Smooth muscle cell of the brain vasculature (primary cell): ENCODE measurements around the gene SON.

ENCODE experiments used
- DNase-seq: peaks from one replicate; pipeline ENCODE4 v3.0.0-alpha.2; 2012; ENCODE audit warnings: low read depth, low spot score

The SON gene

DNA sequence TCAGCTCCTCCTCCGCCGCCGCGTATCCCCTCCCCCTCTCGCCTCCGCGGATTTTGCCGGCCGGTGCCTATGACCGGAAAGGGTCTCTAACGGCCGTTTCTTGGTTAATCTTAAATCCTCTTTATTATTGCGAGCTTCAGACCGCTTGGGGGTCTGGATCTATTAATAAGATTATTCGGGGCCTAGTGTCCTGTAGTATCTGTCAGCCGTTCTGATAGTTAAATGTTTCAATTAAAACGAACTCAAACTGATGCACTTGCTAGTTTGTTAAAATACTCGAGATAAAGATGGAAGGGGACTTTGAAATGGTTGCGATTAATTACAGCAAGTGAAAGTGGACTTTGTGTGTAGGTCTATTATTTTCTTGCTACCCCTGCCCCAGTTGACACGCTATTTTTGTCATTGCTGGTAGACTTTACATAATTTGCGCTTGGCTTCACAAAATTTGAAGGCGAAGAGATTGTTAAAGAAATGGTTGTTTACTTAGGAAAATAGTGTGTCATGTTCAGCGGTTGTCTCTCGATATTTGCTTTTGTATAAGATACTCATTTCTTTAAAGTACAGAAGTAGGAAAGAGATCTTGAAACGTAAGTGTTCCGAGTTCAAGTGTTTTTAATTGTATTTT, 779 bp downstream of the SON start:
- DNase-seq, result peak; percentile 10

DNA sequence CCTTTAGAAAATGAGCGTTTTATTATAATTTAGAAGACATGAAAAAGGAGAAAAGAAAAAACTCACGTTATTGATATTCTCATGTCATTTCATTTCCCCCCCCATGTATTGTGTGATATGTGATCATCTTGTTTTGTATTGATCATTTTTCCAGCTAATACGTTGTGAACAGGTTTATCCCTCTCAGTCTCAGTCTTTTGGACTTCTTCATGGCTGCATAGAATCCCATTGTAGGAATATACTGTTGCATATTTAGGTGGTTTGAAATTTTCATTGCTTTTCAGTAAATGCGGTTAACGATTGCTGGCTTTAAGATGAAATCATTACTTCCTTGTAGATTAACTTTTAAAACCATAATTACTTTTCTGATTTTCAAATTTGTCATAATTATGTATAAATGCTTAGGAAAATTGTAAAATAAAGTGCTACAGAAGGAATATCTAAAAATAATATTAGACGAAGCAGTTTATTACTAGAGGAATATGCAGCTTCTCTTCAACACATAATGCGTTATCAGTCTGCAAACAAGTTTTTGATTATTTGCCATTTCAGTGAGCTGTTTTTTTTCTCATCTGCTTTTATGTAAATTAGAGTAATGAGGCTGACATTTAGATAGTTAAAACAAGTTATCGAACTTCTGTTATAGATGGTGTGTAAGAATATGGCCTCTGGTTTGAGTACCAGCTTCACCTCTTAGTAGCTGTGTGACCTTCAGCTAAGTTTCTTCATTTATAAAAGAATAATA, 1.8 kb downstream of the SON start:
- no peak for DNase-seq

DNA sequence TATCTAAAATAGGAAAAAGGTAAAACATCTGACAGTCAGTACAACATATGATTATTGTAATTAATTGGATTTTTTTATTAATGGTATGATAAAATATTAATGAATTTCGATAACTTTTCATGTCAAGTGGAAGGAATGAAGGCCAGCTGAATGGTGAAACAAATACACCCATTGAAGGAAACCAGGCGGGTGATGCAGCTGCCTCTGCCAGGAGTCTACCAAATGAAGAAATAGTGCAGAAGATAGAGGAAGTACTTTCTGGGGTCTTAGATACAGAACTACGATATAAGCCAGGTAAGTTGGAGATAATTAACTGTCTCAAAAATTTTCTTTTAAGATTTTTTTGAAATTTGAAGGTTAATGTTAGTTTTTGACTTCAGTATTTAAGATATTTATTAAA, 3.2 kb downstream of the SON start:
- no peak for DNase-seq

GRCh38 chr21:33549848-33550771, 7.3 kb downstream of the SON start:
- no peak for DNase-seq

- DNase-seq, result no peak
These were observed 8.2 kb downstream of the SON start for GRCh38 chr21:33550772-33551660.

- DNase-seq, result no peak
These were observed 8.8 kb downstream of the SON start for GRCh38 chr21:33551664-33552063.

DNA sequence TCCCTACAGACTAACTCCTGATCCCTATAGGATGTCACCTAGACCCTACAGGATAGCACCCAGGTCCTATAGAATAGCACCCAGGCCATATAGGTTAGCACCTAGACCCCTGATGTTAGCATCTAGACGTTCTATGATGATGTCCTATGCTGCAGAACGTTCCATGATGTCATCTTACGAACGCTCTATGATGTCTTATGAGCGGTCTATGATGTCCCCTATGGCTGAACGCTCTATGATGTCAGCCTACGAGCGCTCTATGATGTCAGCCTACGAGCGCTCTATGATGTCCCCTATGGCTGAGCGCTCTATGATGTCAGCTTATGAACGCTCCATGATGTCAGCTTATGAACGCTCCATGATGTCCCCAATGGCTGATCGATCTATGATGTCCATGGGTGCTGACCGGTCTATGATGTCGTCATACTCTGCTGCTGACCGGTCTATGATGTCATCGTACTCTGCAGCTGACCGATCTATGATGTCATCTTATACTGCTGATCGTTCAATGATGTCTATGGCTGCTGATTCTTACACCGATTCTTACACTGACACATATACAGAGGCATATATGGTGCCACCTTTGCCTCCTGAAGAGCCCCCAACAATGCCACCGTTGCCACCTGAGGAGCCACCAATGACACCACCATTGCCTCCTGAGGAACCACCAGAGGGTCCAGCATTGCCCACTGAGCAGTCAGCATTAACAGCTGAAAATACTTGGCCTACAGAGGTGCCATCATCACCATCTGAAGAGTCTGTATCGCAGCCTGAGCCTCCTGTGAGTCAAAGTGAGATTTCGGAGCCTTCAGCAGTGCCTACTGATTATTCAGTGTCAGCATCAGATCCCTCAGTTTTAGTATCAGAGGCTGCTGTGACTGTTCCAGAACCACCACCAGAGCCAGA, 9.5 kb downstream of the SON start:
- no peak for DNase-seq

- DNase-seq, result no peak
These were observed 10.3 kb downstream of the SON start for GRCh38 chr21:33552999-33553598.

GRCh38 chr21:33554236-33554981, 11.6 kb downstream of the SON start:
- DNase-seq, result no peak

DNA sequence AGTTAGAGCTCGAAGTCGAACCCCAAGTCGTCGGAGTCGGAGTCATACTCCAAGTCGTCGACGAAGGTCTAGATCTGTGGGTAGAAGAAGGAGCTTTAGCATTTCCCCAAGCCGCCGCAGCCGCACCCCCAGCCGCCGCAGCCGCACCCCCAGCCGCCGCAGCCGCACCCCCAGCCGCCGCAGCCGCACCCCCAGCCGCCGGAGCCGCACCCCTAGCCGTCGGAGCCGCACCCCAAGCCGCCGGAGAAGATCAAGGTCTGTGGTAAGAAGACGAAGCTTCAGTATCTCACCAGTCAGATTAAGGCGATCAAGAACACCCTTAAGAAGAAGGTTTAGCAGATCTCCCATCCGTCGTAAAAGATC, 12.1 kb downstream of the SON start:
- no peak for DNase-seq

DNA sequence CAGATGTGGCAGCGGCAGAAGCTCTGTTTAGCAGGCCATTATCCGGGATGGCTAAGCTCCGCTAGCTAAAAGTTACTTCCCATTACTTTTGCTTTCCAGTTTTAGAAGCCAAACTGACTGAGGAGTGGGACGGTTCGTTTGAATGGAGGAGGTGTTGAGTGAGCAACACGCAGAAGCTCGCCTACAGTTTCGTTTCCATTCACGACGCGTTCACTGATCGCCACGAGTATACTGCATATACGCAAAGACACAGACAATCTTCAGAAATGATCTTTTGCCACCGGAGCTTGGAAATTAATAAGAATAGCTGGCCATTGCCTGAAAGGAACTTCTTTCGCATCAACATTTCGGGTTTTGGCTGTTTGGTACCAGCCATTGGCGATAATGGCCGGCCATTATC, 14.6 kb downstream of the SON start:
- DNase-seq, result no peak

DNA sequence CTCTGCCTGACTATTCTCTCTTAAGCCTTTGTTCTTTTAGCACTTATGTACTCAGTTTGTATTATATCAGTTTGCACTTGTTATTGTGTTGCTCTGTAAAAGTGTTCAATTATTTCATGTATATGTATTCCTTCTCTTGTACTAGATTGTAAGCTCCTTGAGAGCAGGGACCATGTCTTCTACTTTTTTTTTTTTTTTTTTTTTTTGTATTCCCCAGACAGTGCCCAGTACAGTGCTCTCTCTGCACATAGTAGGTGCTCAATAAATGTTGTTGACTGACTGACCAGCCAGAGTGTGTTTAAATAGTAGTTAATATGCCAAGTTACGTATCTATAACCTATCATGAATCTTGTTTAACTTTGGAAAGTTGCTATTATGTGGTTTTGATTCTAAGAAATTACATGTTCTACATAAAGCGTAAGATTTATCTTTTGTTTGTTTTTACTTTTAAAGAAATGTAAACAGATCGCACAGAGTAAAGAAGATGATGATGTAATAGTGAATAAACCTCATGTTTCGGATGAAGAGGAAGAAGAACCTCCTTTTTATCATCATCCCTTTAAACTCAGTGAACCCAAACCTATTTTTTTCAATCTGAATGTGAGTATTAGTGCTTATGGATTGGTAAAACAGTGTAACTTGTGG, 16.1 kb downstream of the SON start:
- no peak for DNase-seq

GRCh38 chr21:33559813-33560212, 17.0 kb downstream of the SON start:
- no peak for DNase-seq

DNA sequence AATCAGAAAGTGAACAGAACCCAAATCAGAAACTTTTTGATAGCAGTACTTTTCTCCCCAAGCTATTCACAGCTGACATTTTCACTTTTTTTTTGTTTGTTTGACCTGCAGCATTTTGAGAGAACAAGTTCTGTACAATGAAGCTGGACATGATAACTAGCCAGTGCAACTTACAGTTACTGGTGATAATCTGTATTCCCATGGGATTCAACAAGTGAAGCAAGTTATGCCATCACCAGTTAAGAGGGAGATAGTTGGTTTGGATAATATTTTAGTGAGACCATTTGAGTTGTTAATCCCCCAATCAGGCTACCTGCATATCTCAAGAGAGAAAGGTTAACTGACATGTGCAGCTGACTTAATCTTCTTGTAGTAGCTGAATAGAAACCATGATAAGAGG, 18.1 kb downstream of the SON start:
- no peak for DNase-seq

DNA sequence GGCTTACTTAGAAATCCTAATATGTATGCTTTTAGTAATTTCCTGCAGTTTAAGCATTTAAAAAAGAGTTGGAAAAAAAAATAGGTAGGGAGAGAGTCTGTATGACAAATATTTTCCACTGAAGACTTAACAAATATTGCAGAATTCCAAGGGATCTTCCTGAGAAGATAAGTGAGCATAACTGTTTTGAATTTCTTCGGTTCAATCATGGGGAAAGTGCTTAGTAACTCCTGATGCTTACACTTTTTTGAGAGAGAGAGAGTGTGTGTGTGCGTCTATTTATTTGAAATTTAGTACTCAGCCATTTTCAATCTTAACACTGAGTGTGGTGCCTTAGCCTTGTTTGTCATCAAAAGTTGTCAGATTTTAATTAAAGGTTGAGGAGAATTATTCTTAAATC, 18.5 kb downstream of the SON start:
- DNase-seq, result no peak

DNA sequence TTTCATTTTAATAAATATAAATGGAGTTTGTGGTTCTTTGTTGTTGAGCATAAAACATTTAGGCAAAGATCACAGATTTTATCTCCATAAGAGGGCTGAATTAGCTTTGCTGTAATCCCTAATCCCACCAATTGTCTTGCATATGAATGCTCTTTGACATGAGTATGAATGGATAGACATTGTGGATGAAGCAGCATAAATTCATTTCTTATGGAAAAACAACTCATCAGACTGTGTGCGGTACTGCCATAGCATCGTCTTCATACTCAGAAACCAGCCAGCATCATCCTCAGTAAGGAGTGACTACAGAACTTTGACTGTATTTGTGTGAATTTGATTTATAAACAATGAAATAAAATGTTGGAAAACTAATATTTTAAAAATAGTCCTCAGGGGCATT, 19.6 kb downstream of the SON start:
- DNase-seq, result no peak

DNA sequence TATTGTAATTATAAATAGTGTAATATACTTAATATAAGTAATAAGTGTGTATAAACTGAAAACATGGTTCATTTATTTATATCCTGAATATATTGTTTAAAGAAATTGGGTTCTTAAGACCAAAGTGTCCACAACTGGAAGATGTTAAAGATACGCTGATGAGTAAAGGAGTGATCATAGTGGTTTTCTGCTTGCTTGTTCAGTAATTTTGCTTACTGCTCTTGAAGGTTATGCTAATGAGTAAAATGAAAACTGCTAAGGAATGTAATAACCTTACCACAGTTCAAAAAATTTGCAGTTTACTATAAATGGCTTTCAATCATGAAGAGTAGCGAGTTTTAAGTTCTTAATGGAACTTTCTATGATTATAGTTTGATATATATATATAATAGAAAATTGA, 23.7 kb downstream of the SON start:
- no peak for DNase-seq

DNA sequence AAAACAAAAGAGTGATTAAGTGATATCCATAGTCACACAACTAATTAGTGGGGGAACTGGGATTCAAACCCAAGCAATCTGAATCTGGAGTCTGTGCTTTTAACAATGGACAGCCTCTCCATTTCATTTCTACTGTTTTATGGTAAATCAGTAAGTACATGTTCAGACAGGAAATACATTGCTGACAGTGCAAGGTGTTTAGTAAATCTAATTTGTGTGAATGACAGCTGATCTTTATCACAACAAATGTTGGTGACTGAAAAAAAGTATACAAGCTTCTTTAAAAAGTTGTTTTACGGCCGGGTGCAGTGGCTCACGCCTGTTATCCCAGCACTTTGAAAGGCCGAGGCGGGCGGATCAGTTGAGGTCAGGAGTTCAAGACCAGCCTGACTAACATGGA, 25.1 kb downstream of the SON start:
- no peak for DNase-seq

GRCh38 chr21:33568448-33568847, 25.6 kb downstream of the SON start:
- no peak for DNase-seq
